ENCODE measurements around the gene KIRREL1. TPM values are rescaled to one million over a fixed set of nuclear protein-coding genes. Genes with fewer than 3 reads are reported as not detected.

Gene KIRREL1
- total RNA-seq, 2 experiments from 2014 or later: not detected

DNA sequence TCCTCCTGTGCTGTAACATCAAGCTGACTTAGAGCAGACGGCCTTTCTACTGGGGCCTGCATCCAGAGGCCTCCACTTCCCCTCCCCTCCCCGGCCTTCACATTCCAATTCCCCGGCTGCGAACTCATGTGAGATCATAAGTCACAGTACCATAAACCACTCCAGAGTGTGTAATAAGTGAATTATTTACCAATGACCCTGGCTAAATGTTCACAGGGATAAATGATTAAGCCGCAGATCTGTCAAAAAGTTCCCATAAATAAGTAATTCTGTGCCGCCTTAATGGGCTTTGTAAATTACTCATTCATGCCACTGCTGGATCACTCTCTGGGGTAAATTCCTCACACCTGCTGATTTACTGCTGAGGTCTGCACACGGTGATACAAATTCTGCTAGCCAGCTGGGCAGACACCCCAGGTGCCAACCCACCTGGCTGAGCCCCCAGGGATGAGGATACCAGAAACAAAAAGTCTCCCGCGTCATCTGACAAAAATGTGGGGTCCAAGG lies 27.4 kb upstream of the KIRREL1 start:
- DNase-seq (no peak), ATAC-seq (ENCODE audit: poor library complexity) (no peak)
- Mint-ChIP-seq H3K27me3 (peaks cover 28% of the 10 kb centered on the region), H3K4me1 (ENCODE audit: low read depth) (no peaks in the 10 kb centered on the region), H3K9me3 (no peaks in the 10 kb centered on the region), H3K27ac (no peak overlapping the region), H3K36me3 (ENCODE audit: low read depth) (no peaks in the 10 kb centered on the region), H3K4me3 (no peak overlapping the region)
- ChIA-PET POLR2A (no interaction called here), CTCF (no interaction called here)
- intact Hi-C loops (cut with DNase I, micrococcal nuclease): loop anchor here in 1 of 2 experiments (10.0 kb wide), 1 partner anchor 1029 kb away; no protein-coding TSS in a partner anchor
- Histone ChIP-seq H3K4me3 (ENCODE audit: low read length) (no peak overlapping the region), H3K36me3 (ENCODE audit: insufficient read depth, low read length) (no peaks in the 10 kb centered on the region), H3K27me3 (ENCODE audit: control insufficient read depth in 1 of 2, insufficient read depth in 2 of 2, low read length in 2 of 2) (peaks cover 0 to 8% of the 10 kb centered on the region in 2 experiments), H3K4me1 (ENCODE audit: insufficient read depth, low read length) (no peaks in the 10 kb centered on the region), H3K27ac (ENCODE audit: low read depth in 1 of 2, low read length in 2 of 2) (no peak overlapping the region), H3K9me3 (ENCODE audit: control insufficient read depth in 1 of 2, insufficient read depth in 1 of 2, low read length in 2 of 2) (peaks cover 0 to 4% of the 10 kb centered on the region in 2 experiments)
- TF ChIP-seq, protein P1, sequence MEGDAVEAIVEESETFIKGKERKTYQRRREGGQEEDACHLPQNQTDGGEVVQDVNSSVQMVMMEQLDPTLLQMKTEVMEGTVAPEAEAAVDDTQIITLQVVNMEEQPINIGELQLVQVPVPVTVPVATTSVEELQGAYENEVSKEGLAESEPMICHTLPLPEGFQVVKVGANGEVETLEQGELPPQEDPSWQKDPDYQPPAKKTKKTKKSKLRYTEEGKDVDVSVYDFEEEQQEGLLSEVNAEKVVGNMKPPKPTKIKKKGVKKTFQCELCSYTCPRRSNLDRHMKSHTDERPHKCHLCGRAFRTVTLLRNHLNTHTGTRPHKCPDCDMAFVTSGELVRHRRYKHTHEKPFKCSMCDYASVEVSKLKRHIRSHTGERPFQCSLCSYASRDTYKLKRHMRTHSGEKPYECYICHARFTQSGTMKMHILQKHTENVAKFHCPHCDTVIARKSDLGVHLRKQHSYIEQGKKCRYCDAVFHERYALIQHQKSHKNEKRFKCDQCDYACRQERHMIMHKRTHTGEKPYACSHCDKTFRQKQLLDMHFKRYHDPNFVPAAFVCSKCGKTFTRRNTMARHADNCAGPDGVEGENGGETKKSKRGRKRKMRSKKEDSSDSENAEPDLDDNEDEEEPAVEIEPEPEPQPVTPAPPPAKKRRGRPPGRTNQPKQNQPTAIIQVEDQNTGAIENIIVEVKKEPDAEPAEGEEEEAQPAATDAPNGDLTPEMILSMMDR (IDR thresholded peaks at IDR 0.05): no peak

DNA sequence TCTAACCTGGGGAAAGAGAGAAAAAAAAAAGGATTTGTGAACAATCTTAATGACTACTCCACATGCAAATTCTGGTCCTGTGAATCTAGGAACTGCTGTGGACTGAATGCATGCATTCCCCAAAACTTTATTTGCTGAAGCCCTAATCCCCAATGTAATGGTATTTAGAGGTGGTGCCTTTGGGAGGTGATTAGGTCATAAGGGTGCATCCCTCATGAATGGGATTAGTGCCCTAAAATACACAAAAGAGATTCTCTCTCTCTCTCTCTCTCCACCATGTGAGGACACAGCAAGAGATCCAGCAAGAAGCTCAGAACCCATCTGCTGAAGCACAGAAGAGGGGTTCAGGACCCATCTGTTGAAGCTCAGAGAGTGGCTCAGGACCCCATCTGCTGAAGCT lies 26.2 kb upstream of the KIRREL1 start:
- Histone ChIP-seq H3K36me3 (ENCODE audit: insufficient read depth, low read length) (no peaks in the 10 kb centered on the region), H3K27ac (ENCODE audit: low read depth in 1 of 2, low read length in 2 of 2) (no peak overlapping the region), H3K27me3 (ENCODE audit: control insufficient read depth in 1 of 2, insufficient read depth in 2 of 2, low read length in 2 of 2) (peaks cover 0 to 8% of the 10 kb centered on the region in 2 experiments), H3K9me3 (ENCODE audit: control insufficient read depth in 1 of 2, insufficient read depth in 1 of 2, low read length in 2 of 2) (peaks cover 0 to 4% of the 10 kb centered on the region in 2 experiments), H3K4me1 (ENCODE audit: insufficient read depth, low read length) (no peaks in the 10 kb centered on the region), H3K4me3 (ENCODE audit: low read length) (no peak overlapping the region)
- Mint-ChIP-seq H3K36me3 (ENCODE audit: low read depth) (no peaks in the 10 kb centered on the region), H3K9me3 (no peaks in the 10 kb centered on the region), H3K4me1 (ENCODE audit: low read depth) (no peaks in the 10 kb centered on the region), H3K27me3 (peaks cover 18% of the 10 kb centered on the region), H3K27ac (no peak overlapping the region), H3K4me3 (no peak overlapping the region)
- TF ChIP-seq, protein P1 (IDR thresholded peaks at IDR 0.05): no peak
- ATAC-seq (ENCODE audit: poor library complexity) (no peak), DNase-seq (no peak)
- CTCF ChIA-PET: no interaction called here
- POLR2A ChIA-PET: no interaction called here
- intact Hi-C loops (cut with DNase I, micrococcal nuclease): loop anchor here in 1 of 2 experiments (10.0 kb wide), 1 partner anchor 1028 kb away; no protein-coding TSS in a partner anchor

DNA sequence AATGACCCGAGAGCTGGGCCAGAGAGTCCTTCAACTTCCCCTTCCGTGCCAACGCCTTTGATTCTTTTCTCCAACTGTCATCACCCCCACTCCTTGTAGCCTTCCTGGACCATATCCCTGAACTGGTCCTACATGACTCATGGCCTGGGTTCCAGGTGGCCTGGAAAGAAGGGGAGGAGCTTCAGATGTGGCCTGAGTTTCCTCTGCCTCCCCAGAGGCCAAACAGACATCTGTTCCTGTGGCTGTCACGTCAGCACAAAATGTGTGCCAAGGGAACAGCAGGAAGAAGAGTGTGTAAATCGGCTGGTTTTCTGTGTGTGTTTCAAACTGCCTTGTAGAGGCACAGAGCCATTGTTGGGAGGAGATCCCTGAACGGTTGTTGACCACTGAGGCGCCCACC lies 24.9 kb upstream of the KIRREL1 start:
- no peaks in the 10 kb centered on the region for H3K4me1 Mint-ChIP-seq (ENCODE audit: low read depth)
- no peak overlapping the region for H3K4me3 ChIP-seq (ENCODE audit: low read length)
- H3K9me3 Mint-ChIP-seq: no peaks in the 10 kb centered on the region
- intact Hi-C loops (cut with DNase I, micrococcal nuclease): loop anchor here in 1 of 2 experiments (10.0 kb wide), 1 partner anchor 1026 kb away; no protein-coding TSS in a partner anchor
- no peak overlapping the region for H3K27ac ChIP-seq (ENCODE audit: low read depth in 1 of 2, low read length in 2 of 2)
- H3K36me3 Mint-ChIP-seq (ENCODE audit: low read depth): no peaks in the 10 kb centered on the region
- peaks cover 0 to 4% of the 10 kb centered on the region in 2 experiments for H3K9me3 ChIP-seq (ENCODE audit: control insufficient read depth in 1 of 2, insufficient read depth in 1 of 2, low read length in 2 of 2)
- CTCF ChIA-PET: no interaction called here
- peaks cover 15% of the 10 kb centered on the region for H3K27me3 Mint-ChIP-seq
- no peaks in the 10 kb centered on the region for H3K36me3 ChIP-seq (ENCODE audit: insufficient read depth, low read length)
- POLR2A ChIA-PET: no interaction called here
- H3K27ac Mint-ChIP-seq: no peak overlapping the region
- TF ChIP-seq, protein P1 (IDR thresholded peaks at IDR 0.05): no peak
- DNase-seq (no peak), ATAC-seq (ENCODE audit: poor library complexity) (no peak)
- no peak overlapping the region for H3K4me3 Mint-ChIP-seq
- no peaks in the 10 kb centered on the region for H3K4me1 ChIP-seq (ENCODE audit: insufficient read depth, low read length)
- H3K27me3 ChIP-seq (ENCODE audit: control insufficient read depth in 1 of 2, insufficient read depth in 2 of 2, low read length in 2 of 2): peaks cover 0 to 4% of the 10 kb centered on the region in 2 experiments
